ENCODE results near the gene FCHSD2. TPM values are rescaled to one million over a fixed set of nuclear protein-coding genes. Genes with fewer than 3 reads are reported as not detected.

FCHSD2 gene
- total and polyA plus RNA-seq, 2 of the 13 experiments (the other 11 are each of a cell fraction or from before 2014, with no cell fraction given), result 20.5 to 24.8 TPM

- TF ChIP-seq TRAFD1 (CRISPR knock-in tag; IDR thresholded peaks at IDR 0.05; ENCODE audit: borderline replicate concordance) (no peak), ZNF274 (CRISPR knock-in tag; IDR thresholded peaks at IDR 0.05) (0 out of 2 replicates have a peak, but pooled peaks have one; percentile 72), HDAC2 (CRISPR knock-in tag; IDR thresholded peaks at IDR 0.05) (peak; percentile 77), HIC2 (CRISPR knock-in tag; IDR thresholded peaks at IDR 0.05; ENCODE audit: low read depth) (peak; percentile 55; the same call in 1 of the 2 replicates), ZBTB37 (CRISPR knock-in tag; IDR thresholded peaks at IDR 0.05) (no peak), GRHL1 (CRISPR knock-in tag; conservative IDR thresholded peaks at IDR 0.05) (no peak), HOXD1 (CRISPR knock-in tag; IDR thresholded peaks at IDR 0.05) (no peak), ZBTB42 (CRISPR knock-in tag; IDR thresholded peaks at IDR 0.05) (no peak), MAFF (IDR thresholded peaks at IDR 0.05; ENCODE audit: low read depth, low read length) (no peak), TBX3 (IDR thresholded peaks at IDR 0.05; ENCODE audit: borderline replicate concordance) (peak; percentile 8; the same call in 1 of the 2 replicates), CCDC6 (CRISPR knock-in tag; IDR thresholded peaks at IDR 0.05) (0 out of 2 replicates have a peak, but pooled peaks have one; percentile 17), POGZ (CRISPR knock-in tag; IDR thresholded peaks at IDR 0.05) (no peak), E2F2 (CRISPR knock-in tag; IDR thresholded peaks at IDR 0.05; ENCODE audit: borderline replicate concordance) (no peak), DNMT3B (CRISPR knock-in tag; conservative IDR thresholded peaks at IDR 0.05) (no peak), ARID4A (CRISPR knock-in tag; IDR thresholded peaks at IDR 0.05; ENCODE audit: borderline replicate concordance) (peak; percentile 76; the same call in 1 of the 2 replicates)
These were observed 354.7 kb downstream of the FCHSD2 start (continued) for GRCh38 chr11:72787216-72788104.
